Left ventricle myocardium inferior (tissue), 1 donor: ENCODE measurements around the gene MPZL1. TPM values are rescaled to one million over a fixed set of nuclear protein-coding genes. Genes with fewer than 3 reads are reported as not detected.

ENCODE experiments used
- DNase-seq: peaks from one replicate; pipeline ENCODE4 v3.0.0-alpha.2; 2020
- H3K27ac ChIP-seq: fragments of 200-600 bp; replicated peaks from 2 replicates; pipeline ENCODE4 v1.8.0; 2021
- H3K27me3 ChIP-seq: fragments of 200-600 bp; 2 replicates; pipeline ENCODE4 v1.8.0; 2021; ENCODE audit warnings: low read depth
- H3K36me3 ChIP-seq: fragments of 200-600 bp; 2 replicates; pipeline ENCODE4 v1.8.0; 2021
- H3K4me1 ChIP-seq: fragments of 200-600 bp; 2 replicates; pipeline ENCODE4 v1.8.0; 2021
- H3K4me3 ChIP-seq: fragments of 200-600 bp; 2 replicates; pipeline ENCODE4 v1.8.0; 2021; ENCODE audit warnings: mild to moderate bottlenecking, moderate library complexity
- H3K9me3 ChIP-seq: fragments of 200-600 bp; replicated peaks from 2 replicates; pipeline ENCODE4 v1.8.0; 2021
- CTCF ChIP-seq: fragments of 200-600 bp; IDR thresholded peaks from 2 replicates; pipeline ENCODE4 v1.8.0; 2021; ENCODE audit warnings: antibody characterized with exemption, mild to moderate bottlenecking, borderline replicate concordance
- intact Hi-C: fragments of 100-400 bp; cut with micrococcal nuclease; formaldehyde crosslinking; loops from one replicate; pipeline ENCODE4 v1.11.0; 2022
- total RNA-seq: library from RNA; stranded (reverse); fragmentation: NEBNext Ultra II Directional; extraction: Animal tissue kit (Norgen Biotek cat#: 25700); gene quantifications from one replicate; pipeline ENCODE4 v1.2.1, GENCODE V29; 2021
- donor health status: DM: no; HTN: yes; CAD: no; lungs with severe emphysema.

The MPZL1 gene
- total RNA-seq, 1 donor from 2014 or later: 28.9 TPM

DNA sequence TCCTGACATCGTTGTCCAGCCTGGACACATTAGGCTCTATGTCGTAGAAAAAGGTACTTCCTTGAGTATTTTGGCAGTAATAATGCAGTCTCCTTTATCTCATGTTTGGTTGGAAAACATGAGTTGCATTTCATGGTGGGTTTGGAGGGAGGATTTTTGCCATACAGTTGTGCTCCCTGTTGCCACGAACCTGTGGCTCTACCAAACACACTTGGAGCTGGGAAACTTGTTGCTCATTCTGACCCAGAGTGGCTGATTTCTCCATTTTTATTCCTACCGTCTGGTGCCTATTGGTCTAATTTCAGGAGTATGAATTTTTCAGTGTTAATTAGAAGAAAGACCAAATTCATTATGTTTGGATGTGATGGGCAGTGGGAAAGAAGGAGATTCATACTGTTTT, 50.7 kb downstream of the MPZL1 start:
- H3K36me3 ChIP-seq: peaks cover 70% of the 10 kb centered on the region
- H3K4me1 ChIP-seq: peaks cover 2% of the 10 kb centered on the region
- no peak for DNase-seq
- no peaks in the 10 kb centered on the region for H3K27me3 ChIP-seq
- H3K9me3 ChIP-seq: no peaks in the 10 kb centered on the region
- no peak for TF ChIP-seq CTCF
- no peak overlapping the region for H3K27ac ChIP-seq
- H3K4me3 ChIP-seq: no peak overlapping the region
- intact Hi-C loops: no loop called here

DNA sequence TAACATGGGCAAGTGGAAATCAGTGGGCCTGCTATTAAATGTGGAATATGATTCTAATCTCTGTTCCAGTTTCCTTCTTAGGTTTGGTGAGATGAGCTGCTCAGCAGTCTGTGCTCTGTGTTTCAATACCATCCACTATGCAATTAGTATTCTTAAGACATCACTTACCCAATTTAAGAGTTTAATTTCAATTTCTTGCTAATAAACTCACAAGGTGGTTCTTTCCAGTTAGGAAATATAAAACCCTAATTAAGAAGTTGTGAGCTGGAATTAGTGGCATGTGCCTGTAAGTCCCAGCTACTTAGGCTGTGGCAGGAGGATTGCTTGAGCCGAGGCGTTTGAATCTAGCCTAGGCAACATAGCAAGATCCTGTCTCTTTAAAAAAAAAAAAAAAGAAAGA, 51.7 kb downstream of the MPZL1 start:
- peaks cover 2% of the 10 kb centered on the region for H3K4me1 ChIP-seq
- H3K9me3 ChIP-seq: no peaks in the 10 kb centered on the region
- DNase-seq: no peak
- TF ChIP-seq CTCF: no peak
- H3K4me3 ChIP-seq: no peak overlapping the region
- peaks cover 67% of the 10 kb centered on the region for H3K36me3 ChIP-seq
- H3K27ac ChIP-seq: no peak overlapping the region
- H3K27me3 ChIP-seq: no peaks in the 10 kb centered on the region
- intact Hi-C loops: no loop called here

DNA sequence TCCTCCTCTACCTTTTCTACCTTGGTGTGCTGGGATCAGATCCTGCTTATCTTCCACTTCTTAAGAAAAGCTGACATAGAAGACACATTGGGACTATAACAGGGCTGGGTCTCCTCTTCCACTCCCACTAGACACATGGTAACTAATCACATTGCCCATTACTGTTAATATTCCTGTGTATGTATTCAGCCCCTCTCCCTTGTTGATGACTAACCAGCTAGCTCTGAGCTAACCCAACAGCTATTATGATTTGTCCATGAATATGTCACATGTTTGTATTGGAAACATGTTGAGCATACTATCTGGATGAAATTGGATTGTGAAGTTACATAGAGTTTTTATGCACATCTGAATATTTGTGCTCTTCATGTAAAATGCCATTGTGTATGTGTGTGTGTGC, 52.9 kb downstream of the MPZL1 start:
- Histone ChIP-seq H3K4me1 (peaks cover 2% of the 10 kb centered on the region), H3K9me3 (no peaks in the 10 kb centered on the region), H3K27me3 (no peaks in the 10 kb centered on the region), H3K36me3 (peaks cover 57% of the 10 kb centered on the region), H3K27ac (no peak overlapping the region), H3K4me3 (no peak overlapping the region)
- no peak for DNase-seq
- intact Hi-C loops: no loop called here
- no peak for TF ChIP-seq CTCF

- Histone ChIP-seq H3K9me3 (no peaks in the 10 kb centered on the region), H3K27ac (no peak overlapping the region), H3K36me3 (peaks cover 58% of the 10 kb centered on the region), H3K4me1 (peaks cover 2% of the 10 kb centered on the region), H3K4me3 (no peak overlapping the region), H3K27me3 (no peaks in the 10 kb centered on the region)
- intact Hi-C loops: no loop called here
- DNase-seq: no peak
- no peak for TF ChIP-seq CTCF
Measured at GRCh38 chr1:167775178-167775577, 53.4 kb downstream of the MPZL1 start.

DNA sequence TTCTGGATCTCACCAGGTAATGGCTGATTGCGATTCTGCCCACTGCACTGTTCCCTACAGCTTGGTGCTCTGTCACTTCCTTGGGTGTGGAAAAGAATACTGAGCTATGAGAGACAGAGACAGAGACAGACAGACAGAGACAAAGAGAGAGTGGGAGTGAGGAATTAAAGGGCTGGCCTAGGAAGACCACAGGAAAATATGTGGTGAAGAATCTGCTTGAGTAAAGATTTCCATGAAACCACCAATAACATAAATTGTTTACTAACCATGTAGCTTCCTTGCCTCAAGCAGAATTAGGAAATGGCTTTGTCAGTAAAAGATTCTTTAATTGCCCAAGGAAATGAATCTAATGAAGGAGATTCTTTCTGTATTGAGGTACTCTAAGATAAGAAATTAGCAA, 54.4 kb downstream of the MPZL1 start:
- intact Hi-C loops: no loop called here
- DNase-seq: no peak
- Histone ChIP-seq H3K4me3 (no peak overlapping the region), H3K36me3 (peaks cover 62% of the 10 kb centered on the region), H3K27me3 (no peaks in the 10 kb centered on the region), H3K9me3 (no peaks in the 10 kb centered on the region), H3K27ac (no peak overlapping the region), H3K4me1 (peaks cover 2% of the 10 kb centered on the region)
- TF ChIP-seq CTCF: no peak
